Choroid plexus epithelial cell (primary cell): Measurements from ENCODE around the gene ZNF611.
"Not testable (repeated sequence)": the region's sequence is repeated elsewhere in the genome, so short reads cannot be mapped to it uniquely, and the experiment has no call there.

Experiments used
- DNase-seq: peaks from one replicate; pipeline ENCODE4 v3.0.0-alpha.2; 2010; ENCODE audit warnings: low read depth
- H3K4me3 ChIP-seq: 2 replicates; pipeline ENCODE4 v1.5.1; 2011; ENCODE audit warnings: low read depth, mild to moderate bottlenecking, control low read depth, low read length, moderate library complexity
- TF ChIP-seq, protein P1 (sequence below): conservative IDR thresholded peaks from 2 replicates; pipeline ENCODE4 v1.5.1; 2011; ENCODE audit warnings: low read depth, mild to moderate bottlenecking, control low read depth, inconsistent platforms, low read length, moderate library complexity

ZNF611 gene

DNA sequence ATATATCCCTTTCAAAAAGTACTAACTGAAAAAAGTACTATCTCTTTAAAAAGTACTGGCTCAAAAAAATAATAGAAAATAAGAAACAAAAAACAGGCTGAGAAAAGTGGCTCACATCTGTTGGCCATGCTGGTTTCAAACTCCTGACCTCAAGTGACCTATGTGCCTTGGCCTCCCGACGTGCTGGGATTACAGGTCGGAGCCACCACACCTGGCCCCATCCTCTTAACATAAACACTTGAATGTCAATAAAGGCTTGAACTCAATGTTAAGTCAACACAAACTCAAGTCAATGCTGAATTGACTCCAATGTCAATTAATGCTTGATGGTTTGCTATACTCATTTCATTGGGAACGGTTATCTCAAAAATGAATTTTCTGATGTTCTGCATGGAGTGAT, 30.9 kb downstream of the ZNF611 start:
- no peak for DNase-seq
- H3K4me3 ChIP-seq: no peak overlapping the region
- TF ChIP-seq, protein P1, sequence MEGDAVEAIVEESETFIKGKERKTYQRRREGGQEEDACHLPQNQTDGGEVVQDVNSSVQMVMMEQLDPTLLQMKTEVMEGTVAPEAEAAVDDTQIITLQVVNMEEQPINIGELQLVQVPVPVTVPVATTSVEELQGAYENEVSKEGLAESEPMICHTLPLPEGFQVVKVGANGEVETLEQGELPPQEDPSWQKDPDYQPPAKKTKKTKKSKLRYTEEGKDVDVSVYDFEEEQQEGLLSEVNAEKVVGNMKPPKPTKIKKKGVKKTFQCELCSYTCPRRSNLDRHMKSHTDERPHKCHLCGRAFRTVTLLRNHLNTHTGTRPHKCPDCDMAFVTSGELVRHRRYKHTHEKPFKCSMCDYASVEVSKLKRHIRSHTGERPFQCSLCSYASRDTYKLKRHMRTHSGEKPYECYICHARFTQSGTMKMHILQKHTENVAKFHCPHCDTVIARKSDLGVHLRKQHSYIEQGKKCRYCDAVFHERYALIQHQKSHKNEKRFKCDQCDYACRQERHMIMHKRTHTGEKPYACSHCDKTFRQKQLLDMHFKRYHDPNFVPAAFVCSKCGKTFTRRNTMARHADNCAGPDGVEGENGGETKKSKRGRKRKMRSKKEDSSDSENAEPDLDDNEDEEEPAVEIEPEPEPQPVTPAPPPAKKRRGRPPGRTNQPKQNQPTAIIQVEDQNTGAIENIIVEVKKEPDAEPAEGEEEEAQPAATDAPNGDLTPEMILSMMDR: no peak

- no peak overlapping the region for H3K4me3 ChIP-seq
- TF ChIP-seq, protein P1: no peak
Measured at GRCh38 chr19:52700673-52701072, 34.2 kb downstream of the ZNF611 start.

DNA sequence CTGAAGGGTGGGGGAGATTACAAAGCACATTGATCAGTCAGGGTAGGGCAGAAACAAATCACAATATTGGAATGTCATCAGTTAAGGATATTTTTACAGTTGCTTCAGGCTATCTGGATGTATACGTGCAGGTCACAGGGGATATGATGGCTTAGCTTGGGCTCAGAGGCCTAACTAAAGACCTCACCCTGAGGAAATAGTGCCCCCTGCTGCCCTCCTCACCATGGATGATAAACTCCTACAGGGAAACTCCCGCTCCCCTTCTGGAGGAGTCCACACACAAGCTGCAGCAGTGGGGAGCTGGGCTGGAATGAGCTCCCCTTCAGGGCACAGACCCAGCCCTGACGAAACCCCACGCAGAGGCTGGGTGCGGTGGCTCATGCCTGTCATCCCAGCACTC, 35.3 kb downstream of the ZNF611 start:
- DNase-seq, H3K4me3 ChIP-seq: not testable (repeated sequence)
- TF ChIP-seq, protein P1: peak; percentile 17

More at GRCh38 chr19:52700673-52701072, 34.2 kb downstream of the ZNF611 start:
- DNase-seq: no peak

GRCh38 chr19:52695996-52696395, 38.8 kb downstream of the ZNF611 start:
- TF ChIP-seq, protein P1: no peak
- H3K4me3 ChIP-seq: no peak overlapping the region
- peak; percentile 13 for DNase-seq

GRCh38 chr19:52694921-52695320, 39.9 kb downstream of the ZNF611 start:
- TF ChIP-seq, protein P1: no peak
- DNase-seq: no peak
- no peak overlapping the region for H3K4me3 ChIP-seq

DNA sequence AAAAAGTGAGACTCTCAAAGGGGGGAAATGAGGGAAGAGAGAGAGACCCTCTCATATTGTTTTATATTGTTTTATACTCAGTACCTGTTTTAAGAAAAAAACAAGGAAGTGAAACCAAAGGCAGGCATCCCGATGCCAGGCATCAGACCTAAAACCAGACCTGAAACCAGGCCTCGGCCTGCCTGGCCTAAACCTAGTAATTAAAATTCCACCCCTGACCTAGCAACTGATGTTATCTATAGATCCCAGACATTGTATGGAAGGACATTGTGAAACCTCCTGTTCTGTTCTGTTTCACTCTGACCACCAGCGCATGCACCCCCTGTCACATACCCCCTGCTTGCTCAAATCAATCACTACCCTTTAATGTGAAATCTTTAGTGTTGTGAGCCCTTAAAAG, 40.6 kb downstream of the ZNF611 start:
- H3K4me3 ChIP-seq, DNase-seq: not testable (repeated sequence)

DNA sequence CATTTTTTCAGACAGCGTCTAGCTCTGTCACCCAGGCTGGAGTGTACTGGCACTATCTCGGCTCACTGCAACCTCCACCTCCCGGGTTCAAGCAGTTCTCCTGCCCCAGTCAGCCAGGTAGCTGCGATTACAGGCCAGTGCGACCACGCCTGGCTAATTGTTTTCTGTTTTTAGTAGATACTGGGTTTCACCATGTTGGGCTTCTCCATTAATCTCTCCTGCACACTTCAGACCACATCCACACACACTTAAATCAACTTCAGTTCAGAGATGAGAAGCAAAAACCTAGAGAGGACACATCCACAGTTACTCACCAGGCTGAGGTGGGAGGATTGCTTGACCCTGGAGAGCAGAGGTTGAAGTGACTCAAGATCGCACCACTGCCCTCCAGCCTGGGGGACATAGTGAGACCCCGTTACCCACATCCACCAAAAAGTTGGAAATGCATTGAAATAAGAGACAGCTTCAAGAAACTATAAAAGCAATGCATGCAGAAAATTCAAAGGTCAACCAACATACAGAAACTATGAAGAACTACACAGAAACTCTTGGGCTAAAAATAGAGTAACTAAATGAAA, 42.3 kb downstream of the ZNF611 start:
- TF ChIP-seq, protein P1: no peak
- no peak for DNase-seq
- H3K4me3 ChIP-seq: no peak overlapping the region
